Measurements from ENCODE around the gene FBXO15. TPM values are rescaled to one million over a fixed set of nuclear protein-coding genes. Genes with fewer than 3 reads are reported as not detected.

FBXO15 gene
- total RNA-seq, 1 donor from 2014 or later = 2.0 TPM

DNA sequence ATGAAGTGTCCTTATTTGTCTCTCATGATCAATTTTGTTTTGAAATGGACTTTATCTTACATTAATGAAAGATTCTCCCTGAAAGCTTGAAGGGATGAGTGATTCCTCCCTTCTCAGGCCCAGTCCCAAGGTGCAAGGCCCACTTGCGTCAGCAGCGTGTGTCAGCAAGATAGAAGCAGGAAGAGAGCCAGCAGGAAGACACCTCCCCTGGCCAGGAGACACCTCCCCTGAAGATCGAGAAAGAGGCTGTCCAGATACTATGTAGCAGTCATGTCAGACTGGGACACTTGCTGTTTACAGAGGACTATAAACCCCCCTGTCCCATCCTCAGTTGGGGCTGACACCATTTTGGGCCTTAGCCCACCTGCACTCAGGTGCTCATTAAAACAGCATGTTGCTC, 39.0 kb upstream of the FBXO15 start:
- DNase-seq (ENCODE audit: low read depth) = no peak
- TF ChIP-seq, protein P1, sequence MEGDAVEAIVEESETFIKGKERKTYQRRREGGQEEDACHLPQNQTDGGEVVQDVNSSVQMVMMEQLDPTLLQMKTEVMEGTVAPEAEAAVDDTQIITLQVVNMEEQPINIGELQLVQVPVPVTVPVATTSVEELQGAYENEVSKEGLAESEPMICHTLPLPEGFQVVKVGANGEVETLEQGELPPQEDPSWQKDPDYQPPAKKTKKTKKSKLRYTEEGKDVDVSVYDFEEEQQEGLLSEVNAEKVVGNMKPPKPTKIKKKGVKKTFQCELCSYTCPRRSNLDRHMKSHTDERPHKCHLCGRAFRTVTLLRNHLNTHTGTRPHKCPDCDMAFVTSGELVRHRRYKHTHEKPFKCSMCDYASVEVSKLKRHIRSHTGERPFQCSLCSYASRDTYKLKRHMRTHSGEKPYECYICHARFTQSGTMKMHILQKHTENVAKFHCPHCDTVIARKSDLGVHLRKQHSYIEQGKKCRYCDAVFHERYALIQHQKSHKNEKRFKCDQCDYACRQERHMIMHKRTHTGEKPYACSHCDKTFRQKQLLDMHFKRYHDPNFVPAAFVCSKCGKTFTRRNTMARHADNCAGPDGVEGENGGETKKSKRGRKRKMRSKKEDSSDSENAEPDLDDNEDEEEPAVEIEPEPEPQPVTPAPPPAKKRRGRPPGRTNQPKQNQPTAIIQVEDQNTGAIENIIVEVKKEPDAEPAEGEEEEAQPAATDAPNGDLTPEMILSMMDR (IDR thresholded peaks at IDR 0.05; ENCODE audit: insufficient read depth, low read length, poor library complexity, severe bottlenecking) = no peak
- Histone ChIP-seq H3K4me3 (ENCODE audit: low read depth, low read length) (no peak overlapping the region), H3K27me3 (ENCODE audit: control insufficient read depth, insufficient read depth, low read length) (peaks cover 6% of the 10 kb centered on the region), H3K36me3 (ENCODE audit: control insufficient read depth, insufficient read depth, low read length) (no peaks in the 10 kb centered on the region)

DNA sequence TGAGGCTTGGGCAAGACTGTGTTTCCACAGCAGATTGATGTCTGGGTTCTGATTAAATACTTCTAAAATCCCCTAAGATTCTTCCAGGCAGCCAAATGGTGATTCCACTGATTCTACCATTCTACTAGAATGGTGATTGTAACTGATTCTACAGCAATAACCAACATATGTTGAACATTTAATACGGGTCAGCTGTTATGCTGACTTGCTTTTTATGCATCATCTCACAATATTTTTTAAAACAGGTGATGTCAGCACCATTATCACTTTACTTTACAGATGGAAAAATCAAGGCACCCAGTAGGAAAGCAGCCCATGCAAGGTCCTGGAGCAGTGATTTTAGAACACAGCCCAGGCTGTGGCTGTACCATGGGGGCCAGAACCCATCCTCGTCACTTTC, 38.2 kb upstream of the FBXO15 start:
- TF ChIP-seq, protein P1 (IDR thresholded peaks at IDR 0.05; ENCODE audit: insufficient read depth, low read length, poor library complexity, severe bottlenecking) = no peak
- Histone ChIP-seq H3K4me3 (ENCODE audit: low read depth, low read length) (no peak overlapping the region), H3K27me3 (ENCODE audit: control insufficient read depth, insufficient read depth, low read length) (peaks cover 6% of the 10 kb centered on the region), H3K36me3 (ENCODE audit: control insufficient read depth, insufficient read depth, low read length) (no peaks in the 10 kb centered on the region)
- no peak for DNase-seq (ENCODE audit: low read depth)

DNA sequence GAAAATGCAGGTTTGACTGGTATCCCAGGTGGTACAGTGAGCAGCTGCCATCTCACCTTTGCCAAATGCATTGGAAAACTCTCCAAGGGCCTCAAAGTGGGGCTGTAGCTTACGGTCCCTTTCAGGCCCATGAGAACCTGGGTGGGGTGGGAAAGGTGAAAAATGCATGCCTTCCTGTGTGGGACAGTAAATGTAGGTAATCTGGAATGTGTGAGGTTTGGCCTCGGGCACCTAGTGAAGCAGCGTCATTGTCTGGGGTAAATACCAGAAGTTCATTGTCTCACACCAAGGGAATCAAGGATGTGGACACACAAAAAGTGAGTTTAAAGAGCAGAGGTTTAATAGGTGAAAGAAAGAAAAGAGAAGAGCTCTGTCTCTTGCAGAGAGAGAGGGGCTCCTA, 37.2 kb upstream of the FBXO15 start:
- H3K27me3 ChIP-seq (ENCODE audit: control insufficient read depth, insufficient read depth, low read length) = peaks cover 6% of the 10 kb centered on the region
- H3K4me3 ChIP-seq (ENCODE audit: low read depth, low read length) = no peak overlapping the region
- TF ChIP-seq, protein P1 (IDR thresholded peaks at IDR 0.05; ENCODE audit: insufficient read depth, low read length, poor library complexity, severe bottlenecking) = no peak
- no peak for DNase-seq (ENCODE audit: low read depth)
- H3K36me3 ChIP-seq (ENCODE audit: control insufficient read depth, insufficient read depth, low read length) = no peaks in the 10 kb centered on the region

DNA sequence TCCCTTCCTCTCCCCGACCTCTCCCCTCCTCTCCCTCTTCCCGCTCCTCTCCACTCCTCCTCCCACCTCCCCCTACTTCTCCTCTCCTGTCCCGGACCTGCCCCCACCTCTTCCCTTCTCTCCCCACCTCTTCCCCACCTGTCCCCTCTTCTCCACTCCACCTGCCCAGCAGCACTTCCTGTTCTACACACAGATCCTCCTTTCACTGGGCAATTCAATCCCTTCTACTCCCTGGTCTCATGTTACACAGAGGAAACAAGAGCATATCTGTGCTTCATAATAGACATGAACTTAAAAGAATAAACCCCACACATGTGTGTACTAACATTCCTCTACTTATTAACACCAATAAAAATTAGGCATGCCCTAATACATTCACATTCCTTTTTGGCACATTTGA, 35.5 kb upstream of the FBXO15 start:
- H3K36me3 ChIP-seq (ENCODE audit: control insufficient read depth, insufficient read depth, low read length) = no peaks in the 10 kb centered on the region
- no peak for DNase-seq (ENCODE audit: low read depth)
- H3K27me3 ChIP-seq (ENCODE audit: control insufficient read depth, insufficient read depth, low read length) = peaks cover 6% of the 10 kb centered on the region
- no peak overlapping the region for H3K4me3 ChIP-seq (ENCODE audit: low read depth, low read length)
- TF ChIP-seq, protein P1 (IDR thresholded peaks at IDR 0.05; ENCODE audit: insufficient read depth, low read length, poor library complexity, severe bottlenecking) = no peak

DNA sequence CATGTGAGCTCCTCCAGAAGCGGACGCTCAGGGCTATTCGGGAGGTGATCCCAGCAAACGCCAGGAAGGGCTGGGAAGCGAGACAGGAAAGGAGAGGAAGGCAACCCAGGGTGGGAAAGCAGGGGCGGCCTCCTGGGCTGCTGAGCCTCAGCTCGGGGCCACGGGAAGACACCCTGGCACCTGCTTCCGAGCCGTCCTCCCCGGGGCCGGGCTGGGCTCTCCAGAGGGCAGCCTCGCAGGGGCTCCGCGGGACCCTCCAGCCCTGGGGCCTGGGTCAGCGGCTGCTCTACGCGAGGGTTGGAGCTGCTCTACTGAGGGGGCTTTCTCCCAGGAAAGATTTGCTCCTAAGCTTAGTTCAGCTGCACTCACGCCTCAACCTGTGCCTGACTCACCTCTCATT, 34.7 kb upstream of the FBXO15 start:
- TF ChIP-seq, protein P1 (IDR thresholded peaks at IDR 0.05; ENCODE audit: insufficient read depth, low read length, poor library complexity, severe bottlenecking) = no peak
- peaks cover 6% of the 10 kb centered on the region for H3K27me3 ChIP-seq (ENCODE audit: control insufficient read depth, insufficient read depth, low read length)
- DNase-seq (ENCODE audit: low read depth) = no peak

DNA sequence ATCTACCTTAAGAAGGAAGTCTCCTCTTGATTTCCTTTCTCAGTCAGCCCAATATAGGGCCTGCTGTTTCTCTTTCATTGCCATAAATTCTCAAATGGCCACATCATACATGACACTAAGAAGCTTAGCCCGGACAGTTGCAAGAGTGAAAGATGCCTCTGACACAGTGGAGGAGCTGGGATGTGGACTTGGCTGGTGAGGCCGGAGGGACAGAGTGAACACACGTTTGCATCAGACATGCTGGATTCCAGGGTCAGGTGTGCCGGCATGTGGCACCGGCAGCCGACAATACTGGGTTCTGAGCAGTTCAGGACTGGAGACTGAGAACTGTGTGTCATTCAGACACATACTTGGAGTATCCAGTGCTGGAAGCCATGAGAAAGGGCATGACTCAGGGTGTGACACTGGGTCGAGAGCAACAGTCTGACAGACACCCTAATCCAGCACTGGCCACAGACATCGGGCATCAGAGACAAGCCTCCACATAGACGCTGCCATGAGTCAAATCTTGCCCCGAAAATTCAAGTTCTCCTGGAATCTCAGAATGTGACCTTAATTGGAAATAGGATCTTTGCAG, 32.1 kb upstream of the FBXO15 start:
- H3K36me3 ChIP-seq (ENCODE audit: control insufficient read depth, insufficient read depth, low read length) = no peaks in the 10 kb centered on the region
- no peak for DNase-seq (ENCODE audit: low read depth)
- TF ChIP-seq, protein P1 (IDR thresholded peaks at IDR 0.05; ENCODE audit: insufficient read depth, low read length, poor library complexity, severe bottlenecking) = no peak
- no peak overlapping the region for H3K4me3 ChIP-seq (ENCODE audit: low read depth, low read length)
- H3K27me3 ChIP-seq (ENCODE audit: control insufficient read depth, insufficient read depth, low read length) = peaks cover 15% of the 10 kb centered on the region

More for the DNA sequence above, 34.7 kb upstream of the FBXO15 start:
- Histone ChIP-seq H3K4me3 (ENCODE audit: low read depth, low read length) (no peak overlapping the region), H3K36me3 (ENCODE audit: control insufficient read depth, insufficient read depth, low read length) (no peaks in the 10 kb centered on the region)
